Stimulated activated CD4-positive, alpha-beta T cell treated with anti-CD3 and anti-CD28 coated beads, Interleukin-12 subunit alpha, Interleukin-12 subunit beta, amount 100 ng/mL, for 4 hours (primary cell): ENCODE data around the gene ACSS3.
"Not testable (repeated sequence)": the region's sequence is repeated elsewhere in the genome, so short reads cannot be mapped to it uniquely, and the experiment has no call there.

Source experiments
- DNase-seq: peaks from one replicate; pipeline ENCODE4 v3.0.0-alpha.2; 2020

ACSS3 gene

DNA sequence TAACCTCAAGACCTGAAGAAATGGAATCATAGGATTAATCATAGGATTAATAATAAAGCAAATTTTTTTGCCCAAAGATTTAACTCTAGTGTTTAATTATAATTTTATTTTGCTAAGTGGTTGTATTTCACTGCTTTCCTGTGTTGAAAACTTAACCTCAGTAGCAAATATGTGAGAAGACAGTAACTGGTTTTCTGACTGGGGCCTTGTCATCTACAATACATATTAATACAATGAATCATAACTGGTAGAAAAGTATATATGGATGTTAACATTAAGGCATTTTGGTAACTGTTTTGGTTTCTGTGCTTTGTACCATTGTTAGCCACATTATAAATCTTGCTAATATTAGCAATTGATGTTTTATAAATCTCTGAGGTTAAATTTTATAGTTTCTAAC, 92.2 kb downstream of the ACSS3 start:
- no peak for DNase-seq

GRCh38 chr12:81172851-81173250, 95.0 kb downstream of the ACSS3 start:
- no peak for DNase-seq

DNA sequence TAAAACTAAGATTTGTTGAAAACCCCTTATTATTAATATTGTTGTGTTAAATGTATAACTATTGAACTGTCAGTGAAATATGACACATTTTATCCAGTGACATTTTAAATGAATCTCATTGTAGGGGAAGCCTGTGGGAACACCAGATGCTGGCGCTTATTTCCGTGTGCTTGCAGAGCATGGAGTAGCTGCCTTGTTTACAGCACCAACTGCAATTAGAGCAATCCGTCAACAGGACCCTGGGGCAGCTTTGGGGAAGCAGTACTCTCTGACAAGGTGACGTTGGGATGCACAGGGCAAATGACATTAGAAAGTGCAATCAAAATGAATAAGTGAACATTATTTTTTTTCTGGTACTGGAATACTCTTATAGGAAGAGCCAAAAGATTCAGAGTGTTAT, 96.8 kb downstream of the ACSS3 start:
- no peak for DNase-seq

GRCh38 chr12:81176796-81177195, 98.9 kb downstream of the ACSS3 start:
- DNase-seq, result no peak

DNA sequence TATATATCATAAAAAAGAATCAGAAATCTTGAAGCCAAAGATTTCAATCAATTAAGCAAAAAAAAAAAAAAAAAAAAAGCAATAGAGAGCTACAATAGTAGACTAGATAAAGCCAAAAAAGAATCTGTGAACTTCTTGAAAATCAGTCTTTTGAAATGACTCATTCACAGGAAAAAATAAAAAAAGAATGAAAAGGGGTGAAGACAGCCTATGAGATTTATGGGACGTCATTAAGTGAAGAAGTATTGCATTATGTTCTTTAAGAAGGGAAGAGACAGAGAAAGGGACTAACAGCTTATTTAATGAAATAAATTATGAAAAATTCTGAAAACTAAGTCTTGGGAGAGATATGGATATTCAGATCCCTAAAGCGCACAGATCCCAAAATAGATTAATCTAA, 103.8 kb downstream of the ACSS3 start:
- no peak for DNase-seq

DNA sequence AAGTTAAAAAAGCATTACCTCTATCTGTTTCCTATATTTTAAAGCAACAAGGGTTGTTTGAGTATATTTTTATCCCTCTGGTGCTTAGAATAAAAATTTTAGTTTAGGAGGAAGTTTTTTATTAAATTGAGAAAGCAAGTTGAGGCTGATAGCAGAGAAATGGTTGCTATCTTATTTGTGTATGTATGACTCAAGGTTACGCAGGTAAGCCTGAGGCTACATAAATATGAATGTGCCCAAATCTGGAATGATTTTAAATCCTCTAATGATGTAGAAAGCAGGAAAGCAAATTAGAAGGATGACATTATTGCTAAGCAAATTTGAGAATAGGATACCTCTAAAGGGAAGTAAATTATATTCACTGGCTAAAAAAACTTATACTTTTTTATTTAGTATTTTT, 109.8 kb downstream of the ACSS3 start:
- DNase-seq, result no peak

GRCh38 chr12:81196595-81196994, 118.7 kb downstream of the ACSS3 start:
- no peak for DNase-seq

GRCh38 chr12:81200561-81200960, 122.7 kb downstream of the ACSS3 start:
- DNase-seq, result not testable (repeated sequence)

- no peak for DNase-seq
These were observed 125.9 kb downstream of the ACSS3 start for GRCh38 chr12:81203671-81204204.

GRCh38 chr12:81205416-81205815, 127.5 kb downstream of the ACSS3 start:
- no peak for DNase-seq

DNA sequence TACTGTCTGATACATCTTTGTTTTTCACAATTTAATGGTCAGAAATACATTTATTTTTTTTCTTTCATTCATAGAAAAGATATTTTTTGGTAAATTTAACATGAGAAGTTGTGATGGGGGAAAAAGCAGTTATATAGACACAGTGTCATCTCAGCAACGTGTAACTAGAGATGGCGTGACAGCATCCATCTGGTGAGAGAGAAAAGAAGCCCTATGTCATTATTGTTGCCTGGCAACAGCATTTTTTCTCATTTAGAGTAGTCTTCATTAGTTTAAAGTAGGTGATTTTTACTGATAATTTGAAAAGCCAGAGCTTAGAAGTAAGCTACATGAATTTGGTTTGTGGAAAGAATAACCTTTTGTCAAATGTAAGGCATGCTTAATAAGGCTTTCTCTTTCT, 128.6 kb downstream of the ACSS3 start:
- DNase-seq, result no peak

GRCh38 chr12:81207173-81207572, 129.3 kb downstream of the ACSS3 start:
- no peak for DNase-seq

GRCh38 chr12:81207664-81208063, 129.8 kb downstream of the ACSS3 start:
- no peak for DNase-seq

GRCh38 chr12:81208187-81208911, 130.5 kb downstream of the ACSS3 start:
- no peak for DNase-seq

DNA sequence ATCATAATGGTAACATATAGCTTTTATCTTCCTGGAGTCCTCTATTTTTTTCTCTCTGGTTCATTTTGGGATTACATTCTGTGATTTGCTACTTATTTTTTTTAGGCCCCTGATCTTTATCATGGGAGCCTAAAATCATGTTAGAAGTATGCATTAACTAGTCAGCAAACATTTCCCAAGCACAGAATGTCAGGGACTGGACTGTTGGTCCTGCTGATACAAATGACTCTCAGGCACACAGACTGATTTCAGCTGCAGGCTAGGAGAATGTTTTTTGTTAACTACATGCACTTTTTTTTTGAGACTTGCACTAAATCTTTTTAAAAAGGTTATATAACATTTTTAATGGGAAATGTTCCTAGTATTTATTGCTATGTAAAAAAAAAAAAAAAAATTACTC, 131.1 kb downstream of the ACSS3 start:
- DNase-seq, result no peak

- not testable (repeated sequence) for DNase-seq
These were observed 131.9 kb downstream of the ACSS3 start for GRCh38 chr12:81209772-81210225.

DNA sequence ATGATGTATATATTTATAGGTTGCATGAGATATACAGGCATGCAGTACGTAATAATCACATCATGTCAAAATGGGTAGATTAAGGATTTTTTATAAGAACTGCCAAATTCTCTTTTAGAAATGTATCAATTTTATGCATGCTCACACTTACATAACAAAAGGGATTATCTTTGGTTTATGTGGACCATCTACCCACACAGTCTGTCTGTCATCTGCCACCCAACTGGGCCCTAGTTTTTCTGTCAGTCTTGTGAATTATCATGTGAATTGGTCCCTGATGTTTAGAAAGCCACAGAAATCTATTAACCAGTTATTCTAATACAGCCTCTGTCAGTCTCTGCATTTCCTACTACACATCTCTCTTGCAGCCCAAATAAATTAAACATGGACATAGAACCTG, 133.4 kb downstream of the ACSS3 start:
- no peak for DNase-seq

DNA sequence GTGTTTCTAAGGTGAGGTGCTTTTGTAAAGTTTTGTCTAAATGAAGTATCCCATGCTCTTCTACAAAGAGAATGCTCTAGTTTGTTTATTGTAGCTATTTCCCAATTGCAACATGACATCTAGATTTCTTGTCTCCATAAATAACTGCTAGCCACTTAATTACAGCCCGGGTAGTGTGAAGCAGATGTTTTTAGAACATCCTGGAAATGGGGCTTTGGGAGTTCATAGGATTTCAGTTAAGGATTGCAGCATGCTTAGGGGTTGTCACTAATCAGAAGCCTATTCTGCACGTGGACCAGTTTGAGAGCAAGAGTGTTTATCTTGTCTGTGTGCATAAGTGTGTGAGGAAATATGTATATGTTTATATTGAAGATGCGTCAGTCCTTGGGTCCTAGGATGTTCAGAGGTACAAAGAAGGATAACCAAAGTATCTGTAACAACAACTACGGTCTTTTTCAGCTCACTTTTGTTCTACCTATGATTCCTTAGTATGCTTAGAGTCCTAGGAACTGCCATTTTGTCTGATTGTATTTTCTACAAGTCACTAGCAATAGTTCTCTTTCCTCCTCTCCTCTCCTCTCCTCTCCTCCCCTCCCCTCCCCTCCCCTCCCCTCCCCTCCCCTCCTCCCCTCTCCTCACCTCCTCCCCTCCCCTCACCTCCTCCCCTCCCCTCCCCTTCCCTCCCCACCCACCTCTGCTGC, 135.3 kb downstream of the ACSS3 start:
- no peak for DNase-seq

GRCh38 chr12:81216739-81217138, 138.9 kb downstream of the ACSS3 start:
- no peak for DNase-seq

GRCh38 chr12:81221681-81222080, 143.8 kb downstream of the ACSS3 start:
- no peak for DNase-seq

DNA sequence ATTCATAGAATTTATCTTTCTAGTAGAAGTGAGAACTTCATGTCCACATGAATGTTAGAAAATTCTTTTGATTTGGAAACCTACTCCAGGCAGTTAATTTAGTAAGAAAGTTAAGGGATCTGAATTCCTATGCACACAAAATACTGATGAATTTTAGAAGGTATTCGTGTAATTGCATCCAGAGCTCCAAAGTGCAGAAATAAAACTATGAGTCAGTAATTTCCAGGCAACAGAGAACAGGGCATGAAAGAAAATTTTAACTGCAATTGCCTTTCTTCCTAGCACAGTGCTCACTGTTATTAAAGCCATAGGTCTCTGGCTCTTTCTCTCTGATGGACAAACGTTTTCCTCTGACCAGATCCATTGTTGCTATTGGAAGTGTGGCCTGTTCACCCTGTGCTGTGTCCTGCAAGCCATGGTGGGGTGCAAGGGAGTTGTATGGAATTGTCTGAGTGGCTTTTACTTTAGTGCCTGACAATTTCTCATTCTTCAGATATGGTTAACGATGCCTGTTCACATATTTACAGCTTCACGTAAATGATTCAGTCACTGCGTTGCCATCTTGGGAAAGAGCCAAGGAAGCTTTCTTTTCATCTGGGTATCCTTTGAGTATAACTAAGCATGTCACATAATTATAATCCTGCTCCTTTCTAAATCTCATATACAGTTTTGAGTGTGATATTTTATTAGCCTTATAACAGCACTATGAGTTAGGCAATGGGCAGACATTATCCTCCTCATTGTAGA, 145.1 kb downstream of the ACSS3 start:
- no peak for DNase-seq

DNA sequence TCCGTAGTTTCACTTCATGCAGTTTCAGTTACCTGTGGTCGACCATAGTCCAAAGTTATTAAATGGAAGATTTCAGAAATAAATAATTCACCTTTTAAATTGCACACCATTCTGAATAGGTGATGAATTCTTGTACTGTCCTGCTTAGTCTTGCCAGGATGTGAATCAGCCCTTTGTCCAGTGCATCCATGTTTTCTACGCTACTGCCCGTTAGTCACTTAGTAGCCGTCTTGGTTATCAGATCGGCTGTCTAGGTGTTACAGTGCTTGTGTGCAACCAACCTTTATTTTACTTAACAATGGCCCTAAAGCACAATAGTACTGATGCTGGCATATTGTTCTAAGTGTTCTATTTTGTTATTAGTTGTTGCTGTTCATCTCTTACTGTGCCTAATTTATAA, 146.7 kb downstream of the ACSS3 start:
- no peak for DNase-seq

DNA sequence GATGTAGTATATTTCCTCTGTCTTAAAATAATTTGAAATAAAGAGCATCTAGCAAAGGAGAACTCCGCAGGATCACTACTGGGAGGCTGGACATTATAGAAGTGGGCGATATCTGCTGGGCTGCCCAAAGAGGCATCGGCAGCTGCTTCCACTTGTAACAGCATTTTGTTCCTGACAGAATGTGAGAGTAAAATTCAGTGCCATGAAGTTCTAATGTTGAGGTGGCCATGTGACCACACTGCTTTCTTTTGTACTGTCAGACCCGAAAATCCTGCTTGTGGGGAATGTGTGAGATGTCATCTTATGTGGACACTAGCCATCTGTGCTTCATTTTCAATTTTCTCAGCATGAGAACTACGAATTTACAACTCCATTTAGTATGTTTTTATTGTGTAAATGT, 151.9 kb downstream of the ACSS3 start:
- DNase-seq, result no peak
